Fibroblast of lung (primary cell): Measurements from ENCODE around the gene GBP4.

ENCODE experiments used
- EZH2 ChIP-seq: IDR thresholded peaks from 2 replicates; pipeline ENCODE4 v1.5.1; 2012; ENCODE audit warnings: low read length, control low read depth, mild to moderate bottlenecking; ENCODE audit errors: missing control alignments
- TF ChIP-seq, protein P1 (sequence below), 2 donors: IDR thresholded peaks in 1 of 2; conservative IDR thresholded peaks in 1 of 2; 1 replicate in 1 of 2; 2 replicates in 1 of 2; pipeline ENCODE4 v1.5.1; 2011 to 2012; ENCODE audit warnings: low read length in 2 of 2, control low read depth in 1 of 2, inconsistent platforms in 1 of 2, low read depth in 1 of 2, mild to moderate bottlenecking in 1 of 2

DNA sequence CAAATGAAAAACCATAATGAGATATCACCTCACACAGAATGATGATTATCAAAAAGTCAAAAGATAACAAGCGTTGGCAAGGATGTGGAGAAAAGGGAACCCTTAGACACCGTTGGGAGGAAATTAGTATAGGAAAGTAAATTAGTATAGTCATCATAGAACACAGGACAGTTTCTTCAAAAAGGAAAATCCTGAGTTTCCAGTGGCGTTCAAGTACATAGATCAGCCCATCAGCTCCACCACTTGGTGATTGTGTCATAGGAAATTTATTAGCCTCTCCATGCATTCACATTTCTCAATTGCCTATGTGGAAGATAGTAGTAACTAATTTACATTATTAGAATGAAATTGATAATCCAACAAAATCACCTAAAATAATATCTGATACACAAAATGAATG lies 52.0 kb downstream of the GBP4 start:
- TF ChIP-seq, protein P1, sequence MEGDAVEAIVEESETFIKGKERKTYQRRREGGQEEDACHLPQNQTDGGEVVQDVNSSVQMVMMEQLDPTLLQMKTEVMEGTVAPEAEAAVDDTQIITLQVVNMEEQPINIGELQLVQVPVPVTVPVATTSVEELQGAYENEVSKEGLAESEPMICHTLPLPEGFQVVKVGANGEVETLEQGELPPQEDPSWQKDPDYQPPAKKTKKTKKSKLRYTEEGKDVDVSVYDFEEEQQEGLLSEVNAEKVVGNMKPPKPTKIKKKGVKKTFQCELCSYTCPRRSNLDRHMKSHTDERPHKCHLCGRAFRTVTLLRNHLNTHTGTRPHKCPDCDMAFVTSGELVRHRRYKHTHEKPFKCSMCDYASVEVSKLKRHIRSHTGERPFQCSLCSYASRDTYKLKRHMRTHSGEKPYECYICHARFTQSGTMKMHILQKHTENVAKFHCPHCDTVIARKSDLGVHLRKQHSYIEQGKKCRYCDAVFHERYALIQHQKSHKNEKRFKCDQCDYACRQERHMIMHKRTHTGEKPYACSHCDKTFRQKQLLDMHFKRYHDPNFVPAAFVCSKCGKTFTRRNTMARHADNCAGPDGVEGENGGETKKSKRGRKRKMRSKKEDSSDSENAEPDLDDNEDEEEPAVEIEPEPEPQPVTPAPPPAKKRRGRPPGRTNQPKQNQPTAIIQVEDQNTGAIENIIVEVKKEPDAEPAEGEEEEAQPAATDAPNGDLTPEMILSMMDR (conservative IDR thresholded peaks at IDR 0.05 in 1 of 2, IDR thresholded peaks at IDR 0.05 in 1 of 2; ENCODE audit: low read depth in 1 of 2, low read length in 2 of 2): no peak
- no peak for TF ChIP-seq EZH2
